NT2/D1 (cell line): ENCODE measurements around the gene FRY.

ENCODE experiments used
- DNase-seq: peaks from one replicate; pipeline ENCODE4 v3.0.0-alpha.2; 2011; ENCODE audit warnings: low read depth, low spot score
- H3K27me3 ChIP-seq: 2 replicates; pipeline ENCODE4 v1.6.0; 2011; ENCODE audit warnings: mild to moderate bottlenecking; ENCODE audit not compliant: insufficient read length, insufficient read depth
- H3K36me3 ChIP-seq: 2 replicates; pipeline ENCODE4 v1.6.1; 2011; ENCODE audit warnings: mild to moderate bottlenecking, low read length, mixed read lengths; ENCODE audit not compliant: insufficient read depth, insufficient read length
- H3K4me1 ChIP-seq: 2 replicates; pipeline ENCODE4 v1.5.1; 2011; ENCODE audit not compliant: insufficient read depth, insufficient read length
- H3K4me3 ChIP-seq: 2 replicates; pipeline ENCODE4 v1.5.1; 2011; ENCODE audit warnings: low read depth; ENCODE audit not compliant: insufficient read length
- H3K9ac ChIP-seq: 2 replicates; pipeline ENCODE4 v1.6.0; 2011; ENCODE audit warnings: low read depth; ENCODE audit not compliant: insufficient read length
- H3K9me3 ChIP-seq: 2 replicates; pipeline ENCODE4 v1.5.1; 2011; ENCODE audit warnings: mild to moderate bottlenecking, low read length; ENCODE audit not compliant: insufficient read depth
- SUZ12 ChIP-seq: IDR thresholded peaks from 2 replicates; pipeline ENCODE4 v1.6.1; 2011; ENCODE audit not compliant: insufficient read length, insufficient read depth; ENCODE audit errors: extremely low read depth
- YY1 ChIP-seq: IDR thresholded peaks from 2 replicates; pipeline ENCODE4 v1.6.1; 2011; ENCODE audit not compliant: insufficient read length, insufficient read depth
- ZNF274 ChIP-seq: IDR thresholded peaks from 2 replicates; pipeline ENCODE4 v1.6.1; 2011; ENCODE audit warnings: mild to moderate bottlenecking, low read depth, low read length

FRY gene

DNA sequence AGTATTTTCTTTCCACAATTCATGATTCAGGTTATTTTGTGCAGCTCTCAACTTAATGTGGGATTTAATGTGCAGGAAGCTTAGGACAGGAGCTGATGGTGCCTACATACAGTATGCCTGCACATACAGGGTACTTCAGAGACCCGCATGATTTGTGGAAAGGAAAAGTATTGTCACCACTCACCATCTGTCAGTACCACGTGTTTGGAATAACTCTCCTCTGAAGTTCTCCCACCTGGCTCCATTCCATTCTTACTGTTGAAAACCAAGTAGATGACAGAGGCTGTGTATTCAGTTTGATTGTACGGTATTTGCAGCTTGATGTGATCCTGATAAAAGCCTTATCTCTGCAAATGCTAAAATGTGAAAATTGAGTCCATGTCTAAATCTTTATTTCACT, 197.9 kb downstream of the FRY start:
- Histone ChIP-seq H3K9ac (no peak overlapping the region), H3K36me3 (no peaks in the 10 kb centered on the region), H3K27me3 (no peaks in the 10 kb centered on the region), H3K9me3 (peaks cover 9% of the 10 kb centered on the region; the same call in 1 of the 2 replicates), H3K4me3 (no peak overlapping the region), H3K4me1 (no peaks in the 10 kb centered on the region)
- TF ChIP-seq YY1 (no peak), SUZ12 (no peak), ZNF274 (no peak)
- DNase-seq: no peak

DNA sequence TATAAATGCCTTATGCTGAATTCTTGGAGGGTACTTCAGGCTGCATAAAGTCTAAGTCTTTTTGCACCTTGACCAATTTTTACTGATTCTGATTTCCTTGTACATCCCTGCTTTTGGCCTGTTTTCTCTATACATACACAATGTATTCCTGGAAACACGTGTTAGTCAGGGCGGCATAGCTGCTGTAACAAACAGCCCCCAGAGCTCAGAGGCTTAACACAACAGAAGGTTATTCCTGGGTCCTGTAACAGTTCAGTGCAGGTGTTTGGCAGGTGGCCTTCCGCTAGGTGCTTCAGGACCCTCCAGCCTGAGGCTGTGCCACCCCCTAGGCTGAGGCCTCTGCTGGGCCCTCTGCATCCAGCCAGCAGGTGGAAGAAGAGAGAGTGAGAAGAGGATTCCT, 200.7 kb downstream of the FRY start:
- H3K4me3 ChIP-seq: no peak overlapping the region
- TF ChIP-seq YY1: no peak
- no peak for TF ChIP-seq SUZ12
- no peak for TF ChIP-seq ZNF274
- H3K36me3 ChIP-seq: no peaks in the 10 kb centered on the region
- DNase-seq: no peak
- no peak overlapping the region for H3K9ac ChIP-seq
- H3K9me3 ChIP-seq: peaks cover 5% of the 10 kb centered on the region; the same call in 1 of the 2 replicates
- H3K27me3 ChIP-seq: no peaks in the 10 kb centered on the region
- H3K4me1 ChIP-seq: no peaks in the 10 kb centered on the region

DNA sequence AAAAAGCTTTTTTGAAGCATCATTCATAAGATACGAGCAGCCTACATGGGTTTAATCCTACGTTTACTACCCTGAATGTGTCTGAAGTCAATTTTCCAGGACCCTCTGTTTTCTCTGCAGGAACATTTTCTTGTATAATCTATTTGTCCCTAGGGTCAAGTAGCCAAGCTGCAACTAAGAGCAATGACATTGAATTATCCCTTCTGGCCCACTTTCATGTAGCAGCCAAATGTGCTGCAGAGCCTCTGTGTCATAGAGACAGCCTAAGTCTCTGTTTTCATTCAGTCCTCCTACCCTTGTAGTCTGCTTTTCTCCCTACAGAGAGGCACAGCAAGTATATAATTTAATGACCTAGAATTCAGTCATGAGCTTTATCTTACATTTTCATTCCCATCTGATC, 201.5 kb downstream of the FRY start:
- no peaks in the 10 kb centered on the region for H3K27me3 ChIP-seq
- H3K36me3 ChIP-seq: no peaks in the 10 kb centered on the region
- TF ChIP-seq ZNF274: no peak
- TF ChIP-seq YY1: no peak
- no peak for TF ChIP-seq SUZ12
- H3K4me3 ChIP-seq: no peak overlapping the region
- no peak for DNase-seq
- peaks cover 5% of the 10 kb centered on the region; the same call in 1 of the 2 replicates for H3K9me3 ChIP-seq
- no peaks in the 10 kb centered on the region for H3K4me1 ChIP-seq
- H3K9ac ChIP-seq: no peak overlapping the region

DNA sequence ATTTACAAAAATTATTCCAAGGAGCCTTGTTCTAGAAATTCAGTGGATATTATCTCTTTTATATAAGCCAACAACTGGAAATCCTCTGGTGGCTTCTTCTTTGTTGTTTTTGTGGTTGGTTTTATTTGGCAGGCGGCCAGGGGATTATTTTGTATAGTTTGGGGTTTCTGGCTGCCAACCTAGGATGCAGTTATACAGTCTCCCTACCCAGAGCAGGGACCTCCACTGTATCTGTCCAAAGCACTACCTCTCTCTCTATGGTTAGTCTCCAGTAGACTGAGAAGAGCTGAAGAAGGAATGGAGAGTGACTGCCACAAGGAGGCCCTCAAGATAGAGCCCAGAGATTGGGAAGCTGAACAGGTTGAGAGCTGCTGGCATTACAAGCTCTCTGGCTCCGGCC, 203.3 kb downstream of the FRY start:
- DNase-seq: no peak
- Histone ChIP-seq H3K27me3 (no peaks in the 10 kb centered on the region), H3K36me3 (no peaks in the 10 kb centered on the region), H3K4me1 (no peaks in the 10 kb centered on the region), H3K9me3 (peaks cover 5% of the 10 kb centered on the region; the same call in 1 of the 2 replicates), H3K4me3 (no peak overlapping the region), H3K9ac (no peak overlapping the region)
- no peak for TF ChIP-seq ZNF274
- TF ChIP-seq SUZ12: no peak
- TF ChIP-seq YY1: no peak

DNA sequence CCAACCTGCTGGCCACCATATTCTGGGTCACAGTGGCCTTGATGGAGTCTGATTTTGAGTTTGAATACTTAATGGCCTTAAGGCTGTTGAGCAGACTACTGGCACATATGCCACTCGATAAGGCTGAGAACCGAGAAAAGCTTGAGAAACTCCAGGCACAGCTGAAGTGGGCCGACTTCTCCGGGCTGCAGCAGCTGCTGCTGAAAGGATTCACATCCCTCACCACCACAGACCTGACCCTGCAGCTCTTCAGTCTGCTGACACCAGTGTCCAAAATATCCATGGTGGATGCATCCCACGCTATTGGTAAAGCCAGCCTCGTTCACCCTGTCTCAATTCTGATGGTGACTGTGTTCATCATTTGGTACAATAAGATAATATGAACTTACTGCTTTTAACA, 206.1 kb downstream of the FRY start:
- H3K27me3 ChIP-seq: no peaks in the 10 kb centered on the region

DNA sequence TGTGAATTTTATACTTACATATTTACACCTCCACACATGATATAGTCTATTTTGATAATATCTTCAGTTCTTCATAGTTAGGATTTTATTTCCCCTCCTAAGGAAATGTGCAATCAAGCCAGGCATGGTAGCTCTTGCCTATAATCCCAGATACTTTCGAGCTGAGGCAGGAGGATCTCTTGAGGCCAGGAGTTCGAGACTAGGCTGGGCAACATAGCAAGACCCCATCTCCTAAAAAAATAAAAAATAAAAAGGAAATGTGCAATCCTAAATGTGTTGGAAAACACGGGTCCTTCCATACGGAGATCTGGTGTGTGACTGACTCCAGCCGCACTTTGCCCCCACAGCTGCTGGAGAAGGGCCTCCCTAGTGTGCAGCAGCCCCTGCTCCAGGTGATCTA, 212.1 kb downstream of the FRY start:
- TF ChIP-seq SUZ12: no peak
- no peak for TF ChIP-seq YY1
- no peak for TF ChIP-seq ZNF274
- Histone ChIP-seq H3K9me3 (no peaks in the 10 kb centered on the region), H3K4me1 (no peaks in the 10 kb centered on the region), H3K27me3 (no peaks in the 10 kb centered on the region), H3K9ac (no peak overlapping the region), H3K36me3 (no peaks in the 10 kb centered on the region), H3K4me3 (no peak overlapping the region)
- no peak for DNase-seq

More for the DNA sequence above, 206.1 kb downstream of the FRY start:
- Histone ChIP-seq H3K9ac (no peak overlapping the region), H3K4me3 (no peak overlapping the region), H3K4me1 (no peaks in the 10 kb centered on the region), H3K9me3 (no peaks in the 10 kb centered on the region; the same call in 1 of the 2 replicates), H3K36me3 (no peaks in the 10 kb centered on the region)
- TF ChIP-seq SUZ12 (no peak), ZNF274 (no peak), YY1 (no peak)
- DNase-seq: no peak

DNA sequence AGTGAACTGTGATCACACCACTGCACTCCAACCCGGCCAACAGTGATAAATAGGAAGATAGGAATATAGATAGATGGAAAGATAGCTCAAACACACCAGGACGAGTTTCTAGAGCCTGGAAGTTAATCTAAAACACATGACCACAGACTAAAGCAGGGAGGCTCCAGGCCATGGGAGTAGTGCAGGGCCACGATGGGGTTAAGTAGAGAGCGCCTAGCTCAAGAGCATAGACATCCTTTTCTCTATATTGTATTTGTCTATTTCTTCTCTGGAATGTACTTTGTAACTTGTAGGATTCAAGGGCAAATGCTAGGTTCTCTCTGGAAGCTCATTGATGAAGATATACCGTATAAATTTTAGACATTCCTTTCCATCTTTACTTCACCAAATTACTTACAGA, 214.0 kb downstream of the FRY start:
- Histone ChIP-seq H3K4me1 (no peaks in the 10 kb centered on the region), H3K4me3 (no peak overlapping the region), H3K36me3 (no peaks in the 10 kb centered on the region), H3K9ac (no peak overlapping the region), H3K9me3 (no peaks in the 10 kb centered on the region), H3K27me3 (no peaks in the 10 kb centered on the region)
- DNase-seq: no peak
- TF ChIP-seq YY1 (no peak), SUZ12 (no peak), ZNF274 (no peak)
